OCI-LY1 (cell line): ENCODE data around the gene GJB3.
"Not testable (repeated sequence)": the region's sequence is repeated elsewhere in the genome, so short reads cannot be mapped to it uniquely, and the experiment has no call there.

Source experiments
- CTCF ChIP-seq: fragments of 200-600 bp; sonication (generic), shearing (Covaris generic); IDR thresholded peaks from 2 replicates; pipeline ENCODE4 v1.5.1; 2017; ENCODE audit warnings: mild to moderate bottlenecking, antibody characterized with exemption, low read length, moderate library complexity, mixed read lengths
- EZH2 ChIP-seq: fragments of 200-600 bp; sonication (generic), shearing (Covaris generic); IDR thresholded peaks from 2 replicates; pipeline ENCODE4 v1.8.0; 2017; ENCODE audit warnings: borderline replicate concordance, mixed run types, mild to moderate bottlenecking, antibody characterized with exemption, low read length, moderate library complexity, mixed read lengths

- not testable (repeated sequence) for TF ChIP-seq CTCF, EZH2
Observed at GRCh38 chr1:34810781-34811180, 29.8 kb downstream of the GJB3 start.
